Measurements from ENCODE around the gene CDKAL1. TPM values are rescaled to one million over a fixed set of nuclear protein-coding genes. Genes with fewer than 3 reads are reported as not detected.

Gene CDKAL1
- total and polyA plus RNA-seq, 9 of the 15 experiments (the other 6 are each of a cell fraction or from before 2014, with no cell fraction given), result 11.2 to 36.3 (median 20.1) TPM

DNA sequence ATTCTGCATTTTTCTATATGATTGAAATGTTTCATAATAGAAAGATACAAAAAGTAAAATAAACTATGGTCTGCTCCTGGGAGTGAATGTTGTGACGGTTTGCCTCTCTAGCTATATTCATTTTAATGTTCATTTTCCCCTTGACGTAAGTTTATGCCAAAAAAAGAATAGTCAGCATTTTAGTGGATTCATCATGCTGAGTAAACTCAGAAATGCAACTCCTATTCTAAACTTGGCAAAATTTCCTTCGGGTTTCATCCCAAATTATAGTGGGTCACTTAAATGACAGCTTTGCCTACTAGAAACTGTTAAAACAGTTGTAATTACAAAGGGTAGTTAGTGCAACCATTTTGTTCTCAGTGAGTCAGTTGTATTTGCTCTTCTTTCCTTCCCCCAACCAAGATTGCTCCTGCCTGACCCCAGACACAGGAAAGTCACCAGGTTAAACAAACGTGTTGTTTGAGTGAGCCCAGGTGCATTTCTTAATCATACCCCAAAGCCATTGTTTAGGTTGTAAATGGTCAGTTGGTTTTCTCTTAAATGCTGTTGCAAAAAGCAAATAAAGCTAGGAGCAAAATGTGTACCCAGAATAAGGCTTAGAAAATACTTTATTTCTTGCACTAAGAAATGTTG is 577.0 kb downstream of the CDKAL1 start (continued):
- TF ChIP-seq PRMT5 (CRISPR knock-in tag; IDR thresholded peaks at IDR 0.05), result no peak
- peak; percentile 68 for TF ChIP-seq MAFG (tag; conservative IDR thresholded peaks at IDR 0.05)
- peak; percentile 82 for TF ChIP-seq C11orf30 (IDR thresholded peaks at IDR 0.05; ENCODE audit: low read depth)
- peak; percentile 92 for TF ChIP-seq ZNF316 (IDR thresholded peaks at IDR 0.05)

DNA sequence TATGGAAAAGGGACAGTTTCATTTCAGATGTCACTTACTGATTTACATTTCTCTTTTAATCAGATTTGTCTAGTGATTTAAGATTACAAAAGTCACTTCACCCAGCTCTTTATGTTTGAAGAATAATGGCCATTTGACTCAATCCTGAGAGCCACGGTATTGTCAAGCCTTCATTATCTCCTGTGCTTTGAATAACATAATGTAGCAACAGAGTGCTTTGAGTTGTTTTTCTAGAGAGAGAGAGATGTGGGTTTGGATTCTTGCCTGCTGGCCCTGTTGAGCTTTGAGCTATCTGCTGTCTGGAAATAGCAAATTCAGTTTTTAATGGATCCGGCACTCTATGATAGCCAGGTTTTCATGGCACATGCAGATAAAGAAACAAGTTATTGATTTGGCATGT is 580.9 kb downstream of the CDKAL1 start:
- no TSS peak for BruUV-seq (replicated peaks)
- Histone ChIP-seq H3K9me3 (replicated peaks; ENCODE audit: control insufficient read depth, insufficient read depth, low read depth, low read length) (no peaks in the 10 kb centered on the region), H3K36me3 (ENCODE audit: control insufficient read depth, insufficient read depth, low read length) (no peaks in the 10 kb centered on the region), H3K4me3 (no peak overlapping the region), H3K9me1 (ENCODE audit: control insufficient read depth, insufficient read depth, low read length) (no peaks in the 10 kb centered on the region), H3K4me1 (replicated peaks in 1 of 2; ENCODE audit: control insufficient read depth in 2 of 2, insufficient read depth in 2 of 2, low read length in 2 of 2) (no peaks in the 10 kb centered on the region), H4K20me1 (replicated peaks; ENCODE audit: control insufficient read depth, insufficient read depth, low read length) (no peaks in the 10 kb centered on the region), H3K27me3 (ENCODE audit: control insufficient read depth in 2 of 2, insufficient read depth in 2 of 2, low read length in 2 of 2) (no peaks in the 10 kb centered on the region), H3K4me2 (ENCODE audit: insufficient read depth, low read length) (no peak overlapping the region), H3K9ac (ENCODE audit: insufficient read depth in 1 of 2, low read depth in 2 of 2, low read length in 2 of 2) (no peak overlapping the region), H2AFZ (ENCODE audit: low read depth, low read length) (no peak overlapping the region), H3K79me2 (ENCODE audit: control insufficient read depth, insufficient read depth, low read length) (no peaks in the 10 kb centered on the region), H3K27ac (ENCODE audit: extremely low read depth, low read depth, low read length) (no peak overlapping the region)
- DNase-seq (ENCODE audit: extremely low read depth in 1 of 4, low spot score in 3 of 4), result no peak
- in situ Hi-C loops (cut with MboI), result no loop called here
- WGBS (ENCODE audit: insufficient coverage, low coverage, missing lambda C conversion rate), result 42% methylated on average over 2 of the region's 2 CpGs
- intact Hi-C loops (cut with micrococcal nuclease), result no loop called here
- FAIRE-seq, result no peak
- ChIA-PET CTCF (ENCODE audit: low intra/inter-chr PET ratio) (no interaction called here), POLR2A (no interaction called here)
- ATAC-seq, result no peak
- TF ChIP-seq GTF2A2 (tag; IDR thresholded peaks at IDR 0.05) (no peak), XRCC3 (IDR thresholded peaks at IDR 0.05) (no peak), HEY1 (CRISPR knock-in tag; IDR thresholded peaks at IDR 0.05; ENCODE audit: borderline replicate concordance) (no peak), ZNF79 (CRISPR knock-in tag; IDR thresholded peaks at IDR 0.05; ENCODE audit: low read depth) (no peak), ZNF124 (CRISPR knock-in tag; IDR thresholded peaks at IDR 0.05) (no peak), GATAD2A (IDR thresholded peaks at IDR 0.05) (no peak), NR4A1 (CRISPR knock-in tag; IDR thresholded peaks at IDR 0.05) (no peak), NR4A1 (tag; IDR thresholded peaks at IDR 0.05) (no peak), TAF9B (IDR thresholded peaks at IDR 0.05; ENCODE audit: partially characterized antibody) (no peak), TAF15 (IDR thresholded peaks at IDR 0.05; ENCODE audit: low read depth, low read length) (no peak)
- TF ChIP-seq, protein P1, sequence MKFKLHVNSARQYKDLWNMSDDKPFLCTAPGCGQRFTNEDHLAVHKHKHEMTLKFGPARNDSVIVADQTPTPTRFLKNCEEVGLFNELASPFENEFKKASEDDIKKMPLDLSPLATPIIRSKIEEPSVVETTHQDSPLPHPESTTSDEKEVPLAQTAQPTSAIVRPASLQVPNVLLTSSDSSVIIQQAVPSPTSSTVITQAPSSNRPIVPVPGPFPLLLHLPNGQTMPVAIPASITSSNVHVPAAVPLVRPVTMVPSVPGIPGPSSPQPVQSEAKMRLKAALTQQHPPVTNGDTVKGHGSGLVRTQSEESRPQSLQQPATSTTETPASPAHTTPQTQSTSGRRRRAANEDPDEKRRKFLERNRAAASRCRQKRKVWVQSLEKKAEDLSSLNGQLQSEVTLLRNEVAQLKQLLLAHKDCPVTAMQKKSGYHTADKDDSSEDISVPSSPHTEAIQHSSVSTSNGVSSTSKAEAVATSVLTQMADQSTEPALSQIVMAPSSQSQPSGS (CRISPR knock-in tag; IDR thresholded peaks at IDR 0.05), result no peak
- TF ChIP-seq, protein P2, sequence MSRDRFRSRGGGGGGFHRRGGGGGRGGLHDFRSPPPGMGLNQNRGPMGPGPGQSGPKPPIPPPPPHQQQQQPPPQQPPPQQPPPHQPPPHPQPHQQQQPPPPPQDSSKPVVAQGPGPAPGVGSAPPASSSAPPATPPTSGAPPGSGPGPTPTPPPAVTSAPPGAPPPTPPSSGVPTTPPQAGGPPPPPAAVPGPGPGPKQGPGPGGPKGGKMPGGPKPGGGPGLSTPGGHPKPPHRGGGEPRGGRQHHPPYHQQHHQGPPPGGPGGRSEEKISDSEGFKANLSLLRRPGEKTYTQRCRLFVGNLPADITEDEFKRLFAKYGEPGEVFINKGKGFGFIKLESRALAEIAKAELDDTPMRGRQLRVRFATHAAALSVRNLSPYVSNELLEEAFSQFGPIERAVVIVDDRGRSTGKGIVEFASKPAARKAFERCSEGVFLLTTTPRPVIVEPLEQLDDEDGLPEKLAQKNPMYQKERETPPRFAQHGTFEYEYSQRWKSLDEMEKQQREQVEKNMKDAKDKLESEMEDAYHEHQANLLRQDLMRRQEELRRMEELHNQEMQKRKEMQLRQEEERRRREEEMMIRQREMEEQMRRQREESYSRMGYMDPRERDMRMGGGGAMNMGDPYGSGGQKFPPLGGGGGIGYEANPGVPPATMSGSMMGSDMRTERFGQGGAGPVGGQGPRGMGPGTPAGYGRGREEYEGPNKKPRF (IDR thresholded peaks at IDR 0.05; ENCODE audit: low read depth, low read length), result no peak
- TF ChIP-seq, protein P3, sequence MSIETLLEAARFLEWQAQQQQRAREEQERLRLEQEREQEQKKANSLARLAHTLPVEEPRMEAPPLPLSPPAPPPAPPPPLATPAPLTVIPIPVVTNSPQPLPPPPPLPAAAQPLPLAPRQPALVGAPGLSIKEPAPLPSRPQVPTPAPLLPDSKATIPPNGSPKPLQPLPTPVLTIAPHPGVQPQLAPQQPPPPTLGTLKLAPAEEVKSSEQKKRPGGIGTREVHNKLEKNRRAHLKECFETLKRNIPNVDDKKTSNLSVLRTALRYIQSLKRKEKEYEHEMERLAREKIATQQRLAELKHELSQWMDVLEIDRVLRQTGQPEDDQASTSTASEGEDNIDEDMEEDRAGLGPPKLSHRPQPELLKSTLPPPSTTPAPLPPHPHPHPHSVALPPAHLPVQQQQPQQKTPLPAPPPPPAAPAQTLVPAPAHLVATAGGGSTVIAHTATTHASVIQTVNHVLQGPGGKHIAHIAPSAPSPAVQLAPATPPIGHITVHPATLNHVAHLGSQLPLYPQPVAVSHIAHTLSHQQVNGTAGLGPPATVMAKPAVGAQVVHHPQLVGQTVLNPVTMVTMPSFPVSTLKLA (conservative IDR thresholded peaks at IDR 0.05), result no peak

Measured in K562 (cell line).